Erythroblast (primary cell): ENCODE results near the gene PCDHGB1.
A peak's percentile ranks its signal among the peaks of the same experiment; 100 is the strongest.
"Not testable (repeated sequence)": the region's sequence is repeated elsewhere in the genome, so short reads cannot be mapped to it uniquely, and the experiment has no call there.

Experiments used
- DNase-seq, 2 experiments: peaks; one replicate each; lab custom pipeline; 2025; lab: John Stamatoyannopoulos, UW
- GATA1 ChIP-seq: IDR thresholded peaks from 2 replicates; pipeline ENCODE4 v1.6.1; 2011; ENCODE audit warnings: low read depth, mild to moderate bottlenecking, control low read depth, low read length, moderate library complexity
- POLR2A ChIP-seq: IDR thresholded peaks from 2 replicates; pipeline ENCODE4 v1.6.1; 2011; ENCODE audit warnings: mild to moderate bottlenecking, low read length

PCDHGB1 gene

GRCh38 chr5:141384471-141385267 lies 34.8 kb downstream of the PCDHGB1 start:
- TF ChIP-seq POLR2A (no peak), GATA1 (no peak)
- DNase-seq = no peak

DNA sequence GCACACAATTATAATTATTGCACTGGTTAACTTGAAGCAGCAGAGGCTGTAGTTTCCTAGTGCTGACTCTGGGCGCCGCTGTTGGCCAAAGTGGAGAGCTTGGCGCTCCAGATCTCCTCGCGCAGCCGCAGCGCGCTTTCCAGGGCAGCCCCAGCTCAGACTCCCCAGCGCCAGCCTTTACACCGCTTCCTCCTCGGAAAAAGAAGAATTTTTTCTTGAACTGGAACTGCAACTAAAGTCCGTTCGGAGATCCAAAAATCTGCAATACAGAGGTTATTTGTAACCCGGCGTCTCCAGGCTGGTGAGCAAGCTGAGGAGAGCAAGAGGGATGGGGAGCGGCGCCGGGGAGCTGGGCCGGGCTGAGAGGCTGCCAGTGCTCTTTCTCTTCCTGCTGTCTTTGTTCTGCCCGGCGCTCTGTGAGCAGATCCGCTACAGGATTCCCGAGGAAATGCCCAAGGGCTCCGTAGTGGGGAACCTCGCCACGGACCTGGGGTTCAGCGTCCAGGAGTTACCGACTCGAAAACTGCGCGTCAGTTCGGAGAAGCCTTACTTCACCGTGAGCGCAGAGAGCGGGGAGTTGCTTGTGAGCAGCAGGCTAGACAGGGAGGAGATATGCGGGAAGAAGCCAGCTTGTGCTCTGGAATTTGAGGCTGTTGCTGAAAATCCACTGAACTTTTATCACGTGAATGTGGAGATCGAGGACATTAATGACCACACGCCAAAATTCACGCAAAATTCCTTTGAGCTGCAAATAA lies 37.8 kb downstream of the PCDHGB1 start, which contains the start of gene PCDHGB4:
PCDHGB4 (plus strand) TSS at position 142 of the 755 bp plus-strand sequence; CDS start at position 329, 187 bp downstream.
- DNase-seq = peak in 1 of 2 experiments; percentile 12

DNA sequence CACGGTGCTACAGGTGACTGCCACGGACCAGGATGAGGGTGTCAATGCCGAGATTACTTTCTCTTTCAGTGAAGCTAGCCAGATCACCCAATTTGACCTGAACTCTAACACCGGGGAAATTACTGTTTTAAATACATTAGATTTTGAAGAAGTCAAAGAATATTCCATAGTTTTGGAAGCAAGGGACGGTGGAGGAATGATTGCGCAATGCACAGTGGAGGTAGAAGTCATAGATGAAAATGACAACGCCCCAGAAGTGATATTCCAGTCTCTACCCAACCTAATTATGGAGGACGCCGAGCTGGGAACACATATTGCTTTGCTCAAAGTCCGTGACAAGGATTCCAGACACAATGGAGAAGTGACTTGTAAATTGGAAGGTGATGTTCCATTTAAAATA lies 38.8 kb downstream of the PCDHGB1 start:
- DNase-seq = no peak
- TF ChIP-seq POLR2A = no peak

GRCh38 chr5:141389153-141390042 lies 39.5 kb downstream of the PCDHGB1 start:
- no peak for TF ChIP-seq GATA1
- no peak for TF ChIP-seq POLR2A

DNA sequence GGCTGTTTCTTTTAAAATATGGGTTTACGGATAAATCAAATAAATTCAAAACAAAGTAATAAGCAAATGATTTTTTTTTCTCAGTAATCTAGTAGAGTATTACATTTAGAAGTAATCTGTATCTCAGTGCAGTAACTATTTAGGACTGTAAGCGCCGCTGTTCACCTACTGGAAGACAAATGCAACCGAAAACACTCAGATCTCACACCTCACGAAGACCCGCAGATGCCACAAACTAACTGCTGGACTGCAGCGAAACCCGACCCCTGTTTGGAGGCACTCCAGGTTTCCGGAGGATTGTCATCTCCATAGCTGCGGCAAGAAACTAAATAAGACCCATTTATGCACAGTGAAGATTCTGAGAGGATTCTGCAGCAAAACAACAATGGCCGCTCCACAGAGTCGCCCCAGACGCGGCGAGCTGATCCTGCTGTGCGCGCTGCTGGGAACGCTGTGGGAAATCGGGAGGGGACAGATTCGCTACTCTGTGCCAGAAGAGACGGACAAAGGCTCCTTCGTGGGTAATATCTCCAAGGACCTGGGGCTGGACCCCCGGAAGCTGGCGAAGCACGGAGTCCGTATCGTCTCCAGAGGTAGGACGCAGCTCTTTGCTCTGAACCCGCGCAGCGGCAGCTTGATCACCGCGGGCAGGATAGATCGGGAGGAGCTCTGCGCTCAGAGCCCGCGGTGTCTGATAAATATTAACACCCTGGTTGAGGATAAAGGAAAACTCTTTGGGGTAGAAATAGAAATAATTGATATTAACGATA lies 42.7 kb downstream of the PCDHGB1 start, which contains the start of gene PCDHGA8:
PCDHGA8 (plus strand) TSS at position 205 of the 770 bp plus-strand sequence; CDS start at position 386, 181 bp downstream.
- TF ChIP-seq GATA1 (no peak), POLR2A (no peak)
- DNase-seq = no peak

More at GRCh38 chr5:141389153-141390042, 39.5 kb downstream of the PCDHGB1 start:
- no peak for DNase-seq

DNA sequence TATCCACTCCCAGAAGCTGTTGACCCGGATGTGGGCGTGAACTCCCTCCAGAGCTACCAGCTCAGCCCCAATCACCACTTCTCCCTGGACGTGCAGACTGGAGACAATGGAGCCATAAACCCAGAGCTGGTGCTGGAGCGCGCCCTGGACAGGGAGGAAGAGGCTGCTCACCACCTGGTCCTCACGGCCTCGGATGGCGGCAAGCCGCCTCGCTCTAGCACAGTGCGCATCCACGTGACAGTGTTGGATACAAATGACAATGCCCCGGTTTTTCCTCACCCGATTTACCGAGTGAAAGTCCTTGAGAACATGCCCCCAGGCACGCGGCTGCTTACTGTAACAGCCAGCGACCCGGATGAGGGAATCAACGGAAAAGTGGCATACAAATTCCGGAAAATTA lies 43.4 kb downstream of the PCDHGB1 start:
- no peak for TF ChIP-seq GATA1
- no peak for TF ChIP-seq POLR2A
- DNase-seq = no peak

DNA sequence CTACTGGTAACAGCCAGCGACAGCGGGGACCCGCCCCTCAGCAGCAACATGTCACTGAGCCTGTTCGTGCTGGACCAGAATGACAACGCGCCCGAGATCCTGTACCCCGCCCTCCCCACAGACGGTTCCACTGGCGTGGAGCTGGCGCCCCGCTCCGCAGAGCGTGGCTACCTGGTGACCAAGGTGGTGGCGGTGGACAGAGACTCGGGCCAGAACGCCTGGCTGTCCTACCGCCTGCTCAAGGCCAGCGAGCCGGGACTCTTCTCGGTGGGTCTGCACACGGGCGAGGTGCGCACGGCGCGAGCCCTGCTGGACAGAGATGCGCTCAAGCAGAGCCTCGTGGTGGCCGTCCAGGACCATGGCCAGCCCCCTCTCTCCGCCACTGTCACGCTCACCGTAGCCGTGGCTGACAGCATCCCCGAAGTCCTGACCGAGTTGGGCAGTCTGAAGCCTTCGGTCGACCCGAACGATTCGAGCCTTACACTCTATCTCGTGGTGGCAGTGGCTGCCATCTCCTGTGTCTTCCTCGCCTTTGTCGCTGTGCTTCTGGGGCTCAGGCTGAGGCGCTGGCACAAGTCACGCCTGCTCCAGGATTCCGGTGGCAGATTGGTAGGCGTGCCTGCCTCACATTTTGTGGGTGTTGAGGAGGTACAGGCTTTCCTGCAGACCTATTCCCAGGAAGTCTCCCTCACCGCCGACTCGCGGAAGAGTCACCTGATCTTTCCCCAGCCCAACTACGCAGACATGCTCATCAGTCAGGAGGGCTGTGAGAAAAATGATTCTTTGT lies 44.7 kb downstream of the PCDHGB1 start:
- not testable (repeated sequence) for DNase-seq

DNA sequence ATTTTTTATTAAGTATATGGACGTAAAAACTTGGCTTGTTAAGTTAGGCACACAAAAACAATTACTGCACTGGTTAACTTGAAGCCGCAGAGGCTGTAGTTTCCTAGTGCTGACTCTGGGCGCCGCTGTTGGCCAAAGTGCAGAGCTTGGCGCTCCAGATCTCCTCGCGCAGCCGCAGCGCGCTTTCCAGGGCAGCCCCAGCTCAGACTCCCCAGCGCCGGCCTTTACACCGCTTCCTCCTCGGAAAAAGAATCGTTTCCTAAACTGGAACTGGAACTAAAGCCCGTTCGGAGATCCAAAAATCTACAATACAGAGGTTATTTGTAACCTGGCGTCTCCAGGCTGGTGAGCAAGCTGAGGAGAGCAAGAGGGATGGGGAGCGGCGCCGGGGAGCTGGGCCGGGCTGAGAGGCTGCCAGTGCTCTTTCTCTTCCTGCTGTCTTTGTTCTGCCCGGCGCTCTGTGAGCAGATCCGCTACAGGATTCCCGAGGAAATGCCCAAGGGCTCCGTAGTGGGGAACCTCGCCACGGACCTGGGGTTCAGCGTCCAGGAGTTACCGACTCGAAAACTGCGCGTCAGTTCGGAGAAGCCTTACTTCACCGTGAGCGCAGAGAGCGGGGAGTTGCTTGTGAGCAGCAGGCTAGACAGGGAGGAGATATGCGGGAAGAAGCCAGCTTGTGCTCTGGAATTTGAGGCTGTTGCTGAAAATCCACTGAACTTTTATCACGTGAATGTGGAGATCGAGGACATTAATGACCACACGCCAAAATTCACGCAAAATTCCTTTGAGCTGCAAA lies 48.1 kb downstream of the PCDHGB1 start, which contains the start of gene PCDHGB5:
PCDHGB5 (plus strand) TSS at position 192 of the 796 bp plus-strand sequence; CDS start at position 373, 181 bp downstream.
- peak; percentile 13 to 21 for DNase-seq

DNA sequence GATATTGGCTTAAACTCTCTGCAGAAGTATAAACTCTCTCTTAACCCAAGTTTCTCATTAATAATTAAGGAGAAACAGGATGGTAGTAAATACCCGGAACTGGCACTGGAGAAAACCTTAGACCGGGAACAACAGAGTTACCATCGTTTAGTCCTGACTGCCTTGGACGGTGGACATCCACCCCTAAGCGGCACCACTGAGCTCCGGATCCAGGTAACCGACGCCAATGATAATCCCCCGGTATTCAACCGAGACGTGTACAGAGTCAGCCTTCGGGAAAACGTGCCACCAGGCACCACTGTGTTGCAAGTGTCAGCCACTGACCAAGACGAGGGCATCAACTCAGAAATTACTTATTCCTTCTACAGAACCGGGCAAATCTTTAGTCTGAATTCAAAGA lies 48.7 kb downstream of the PCDHGB1 start:
- no peak for DNase-seq
- no peak for TF ChIP-seq GATA1
- no peak for TF ChIP-seq POLR2A

- no peak for DNase-seq
- no peak for TF ChIP-seq POLR2A
- TF ChIP-seq GATA1 = no peak
These were observed 49.8 kb downstream of the PCDHGB1 start for GRCh38 chr5:141399555-141400258.
